Brain microvascular endothelial cell (primary cell): ENCODE data around the gene PPFIBP2.

Experiments
- DNase-seq: peaks from one replicate; pipeline ENCODE4 v3.0.0-alpha.2; 2020
- H3K27ac ChIP-seq: fragments of 250-450 bp; sonication (Bioruptor Pico); 2 replicates; pipeline ENCODE4 v1.5.1; 2020; ENCODE audit warnings: mild to moderate bottlenecking, moderate library complexity
- H3K27me3 ChIP-seq: fragments of 250-450 bp; sonication (Bioruptor Pico); replicated peaks from 2 replicates; pipeline ENCODE4 v1.5.1; 2020; ENCODE audit warnings: mild to moderate bottlenecking
- H3K36me3 ChIP-seq: fragments of 250-450 bp; sonication (Bioruptor Pico); replicated peaks from 2 replicates; pipeline ENCODE4 v1.5.1; 2020; ENCODE audit warnings: mild to moderate bottlenecking
- H3K4me3 ChIP-seq: 2 replicates; pipeline ENCODE4 v1.5.1; 2011; ENCODE audit warnings: low read depth, mild to moderate bottlenecking, control low read depth, low read length, moderate library complexity
- in situ Hi-C: cut with HindIII; loops from 2 replicates; pipeline ENCODE4 v1.10.0; 2017; ENCODE audit warnings: low sequenced_read_pairs, low pct_ligation_motif_present
- TF ChIP-seq, protein P1 (sequence below): IDR thresholded peaks from 2 replicates; pipeline ENCODE4 v1.5.1; 2011; ENCODE audit warnings: low read depth, mild to moderate bottlenecking, moderate library complexity, low read length, control low read depth, inconsistent platforms; ENCODE audit errors: missing control alignments

PPFIBP2 gene

DNA sequence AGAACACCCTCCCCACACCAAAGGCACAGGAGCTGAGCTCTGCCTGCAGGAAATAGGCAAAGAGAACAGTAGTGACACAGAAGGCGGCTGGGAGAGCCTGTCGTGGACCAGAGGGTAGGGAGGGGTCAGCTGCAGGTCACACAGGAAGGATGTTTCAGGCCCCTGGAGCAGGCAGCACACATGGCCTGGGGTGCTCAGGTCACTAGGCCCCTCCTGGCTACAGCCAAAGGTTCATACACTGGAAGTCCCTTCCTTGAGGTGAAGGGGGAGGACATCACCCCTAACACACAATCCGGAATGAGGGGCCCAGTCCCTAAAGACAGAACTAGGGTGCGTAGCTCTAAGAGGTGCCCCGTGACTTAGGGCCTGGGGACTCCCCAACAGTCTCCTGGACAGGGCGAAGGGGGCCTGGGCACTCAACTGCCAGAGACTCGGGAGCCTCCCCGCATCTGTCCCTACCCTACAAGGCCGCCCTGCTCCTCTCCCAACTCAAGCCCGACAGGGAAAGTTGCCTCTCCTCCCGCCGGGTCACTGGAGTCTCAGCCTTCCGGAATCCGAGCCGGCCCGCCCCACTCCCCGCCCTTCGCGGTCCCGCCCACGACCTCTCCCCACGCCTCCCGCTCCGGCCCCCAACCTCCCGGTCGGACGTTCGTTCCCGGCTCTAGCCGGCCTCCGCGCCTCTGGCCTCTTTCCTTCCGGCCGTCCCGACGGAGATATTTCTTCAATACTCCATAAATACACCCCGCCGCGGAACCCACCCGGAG lies 159.3 kb downstream of the PPFIBP2 start, which contains the start of gene CYB5R2:
TSS of gene CYB5R2 (minus strand) at position 541 of the 764 bp plus-strand sequence. CDS start 675 bp downstream, outside the sequence.
- in situ Hi-C loops = no loop called here
- peak within 1 kb of the TSS; percentile 50 for H3K4me3 ChIP-seq
- DNase-seq = no peak
- H3K36me3 ChIP-seq = no peaks in the 10 kb centered on the region
- TF ChIP-seq, protein P1, sequence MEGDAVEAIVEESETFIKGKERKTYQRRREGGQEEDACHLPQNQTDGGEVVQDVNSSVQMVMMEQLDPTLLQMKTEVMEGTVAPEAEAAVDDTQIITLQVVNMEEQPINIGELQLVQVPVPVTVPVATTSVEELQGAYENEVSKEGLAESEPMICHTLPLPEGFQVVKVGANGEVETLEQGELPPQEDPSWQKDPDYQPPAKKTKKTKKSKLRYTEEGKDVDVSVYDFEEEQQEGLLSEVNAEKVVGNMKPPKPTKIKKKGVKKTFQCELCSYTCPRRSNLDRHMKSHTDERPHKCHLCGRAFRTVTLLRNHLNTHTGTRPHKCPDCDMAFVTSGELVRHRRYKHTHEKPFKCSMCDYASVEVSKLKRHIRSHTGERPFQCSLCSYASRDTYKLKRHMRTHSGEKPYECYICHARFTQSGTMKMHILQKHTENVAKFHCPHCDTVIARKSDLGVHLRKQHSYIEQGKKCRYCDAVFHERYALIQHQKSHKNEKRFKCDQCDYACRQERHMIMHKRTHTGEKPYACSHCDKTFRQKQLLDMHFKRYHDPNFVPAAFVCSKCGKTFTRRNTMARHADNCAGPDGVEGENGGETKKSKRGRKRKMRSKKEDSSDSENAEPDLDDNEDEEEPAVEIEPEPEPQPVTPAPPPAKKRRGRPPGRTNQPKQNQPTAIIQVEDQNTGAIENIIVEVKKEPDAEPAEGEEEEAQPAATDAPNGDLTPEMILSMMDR = no peak
- no peak within 1 kb of the TSS for H3K27ac ChIP-seq
- H3K27me3 ChIP-seq = peaks cover 4% of the 10 kb centered on the region

GRCh38 chr11:7673724-7674434 lies 160.1 kb downstream of the PPFIBP2 start:
- peaks cover 4% of the 10 kb centered on the region for H3K27me3 ChIP-seq
- DNase-seq = no peak
- no peaks in the 10 kb centered on the region for H3K36me3 ChIP-seq
- in situ Hi-C loops = no loop called here
- no peak overlapping the region for H3K27ac ChIP-seq
- TF ChIP-seq, protein P1 = no peak
- peak overlapping the region; percentile 50 for H3K4me3 ChIP-seq

DNA sequence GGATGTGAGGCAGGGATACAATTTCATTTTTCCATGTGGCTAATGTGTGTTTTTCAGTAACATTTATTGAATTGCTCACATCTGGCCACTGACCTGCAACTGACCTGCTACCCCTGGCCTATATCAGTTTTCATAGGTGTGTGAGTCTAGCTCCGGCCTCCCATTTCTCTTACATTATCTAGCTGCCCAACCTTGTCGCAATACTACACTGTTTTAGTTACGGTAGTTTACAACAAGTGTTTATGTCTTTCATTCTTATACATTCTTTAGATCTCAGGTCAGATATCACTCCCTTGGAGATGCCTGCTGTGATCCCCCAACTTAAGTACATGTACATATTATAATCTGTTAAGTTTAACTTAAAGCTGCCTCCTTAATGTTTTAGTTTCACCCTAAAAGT lies 161.8 kb downstream of the PPFIBP2 start:
- H3K27me3 ChIP-seq = peaks cover 4% of the 10 kb centered on the region
- H3K4me3 ChIP-seq = no peak overlapping the region
- no peak overlapping the region for H3K27ac ChIP-seq
- in situ Hi-C loops = no loop called here
- TF ChIP-seq, protein P1 = no peak
- no peak for DNase-seq
- H3K36me3 ChIP-seq = no peaks in the 10 kb centered on the region

DNA sequence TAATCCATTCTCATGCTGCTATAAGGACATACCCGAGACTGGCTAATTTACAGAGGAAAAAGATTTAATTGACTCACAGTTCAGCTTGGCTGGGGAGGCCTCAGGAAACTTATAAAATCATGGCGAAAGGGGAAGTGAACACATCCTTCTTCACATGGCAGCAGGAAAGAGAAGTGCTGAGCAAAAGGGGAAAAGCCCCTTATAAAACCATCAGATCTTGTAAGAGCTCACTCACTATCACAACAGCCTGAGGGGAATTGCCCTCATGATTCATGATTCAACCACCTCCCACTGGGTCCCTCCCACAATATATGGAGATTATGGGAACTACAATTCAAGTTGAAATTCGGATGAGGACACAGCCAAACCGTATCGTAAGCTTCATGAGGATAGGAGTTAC lies 163.3 kb downstream of the PPFIBP2 start:
- H3K4me3 ChIP-seq = no peak overlapping the region
- TF ChIP-seq, protein P1 = no peak
- peaks cover 4% of the 10 kb centered on the region for H3K27me3 ChIP-seq
- in situ Hi-C loops = no loop called here
- no peaks in the 10 kb centered on the region for H3K36me3 ChIP-seq
- peak; percentile 63 for DNase-seq
- H3K27ac ChIP-seq = no peak overlapping the region

GRCh38 chr11:7677796-7678201 lies 164.0 kb downstream of the PPFIBP2 start:
- in situ Hi-C loops = no loop called here
- Histone ChIP-seq H3K36me3 (no peaks in the 10 kb centered on the region), H3K27me3 (peaks cover 4% of the 10 kb centered on the region), H3K4me3 (no peak overlapping the region), H3K27ac (no peak overlapping the region)
- TF ChIP-seq, protein P1 = no peak
- no peak for DNase-seq
